ENCODE data around the gene S100A8. TPM values are rescaled to one million over a fixed set of nuclear protein-coding genes. Genes with fewer than 3 reads are reported as not detected.
A peak's percentile ranks its signal among the peaks of the same experiment; 100 is the strongest.

S100A8 gene
- total and polyA plus RNA-seq, 4 donors: 38.4 to 99.3 (median 41.9) TPM

DNA sequence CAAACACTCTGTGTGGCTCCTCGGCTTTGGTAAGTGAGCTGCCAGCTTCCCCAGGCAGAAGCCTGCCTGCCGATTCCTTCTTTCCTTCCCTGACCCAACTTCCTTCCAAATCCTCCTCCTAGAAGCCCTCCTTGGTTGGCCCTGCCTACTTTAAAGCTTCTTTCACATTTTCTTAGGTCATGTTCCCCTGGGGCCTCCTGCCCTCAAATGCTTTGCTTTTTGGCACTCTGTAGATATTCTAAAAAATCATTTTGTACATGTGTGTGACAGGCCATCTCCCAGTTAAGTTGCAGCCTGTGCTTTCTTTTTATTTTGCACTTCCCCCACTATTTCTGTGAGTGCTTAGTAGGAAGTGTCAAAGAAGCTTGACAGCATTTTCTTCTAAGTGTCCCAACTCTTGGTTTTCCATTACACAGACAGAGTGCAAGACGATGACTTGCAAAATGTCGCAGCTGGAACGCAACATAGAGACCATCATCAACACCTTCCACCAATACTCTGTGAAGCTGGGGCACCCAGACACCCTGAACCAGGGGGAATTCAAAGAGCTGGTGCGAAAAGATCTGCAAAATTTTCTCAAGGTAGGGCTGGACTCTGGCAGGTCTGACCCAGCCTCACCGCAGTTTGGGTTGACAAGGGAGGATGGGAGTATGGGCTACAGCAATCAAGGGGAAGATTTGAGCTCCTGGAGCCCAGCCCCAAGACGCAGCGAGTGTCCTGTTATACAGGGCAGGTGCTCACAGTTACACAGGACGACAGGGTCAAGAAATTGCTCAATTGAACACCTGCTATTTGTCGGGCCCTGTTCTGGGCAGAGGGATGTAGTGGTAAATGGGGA is 32.8 kb downstream of the S100A8 start, which contains the start of gene S100A9:
TSS of gene S100A9 (plus strand) at position 2 of the 838 bp plus-strand sequence. CDS start at position 432, 430 bp downstream.
- TF ChIP-seq RAD21 (IDR thresholded peaks at IDR 0.05) (no peak), REST (IDR thresholded peaks at IDR 0.05) (no peak), GABPA (IDR thresholded peaks at IDR 0.05 in 1 of 2, conservative IDR thresholded peaks at IDR 0.05 in 1 of 2) (no peak), FOXA1 (IDR thresholded peaks at IDR 0.05) (no peak), HNF4A (conservative IDR thresholded peaks at IDR 0.05) (no peak), YY1 (IDR thresholded peaks at IDR 0.05) (peak; percentile 7), EGR1 (IDR thresholded peaks at IDR 0.05; ENCODE audit: low read depth in 2 of 2) (no peak), TAF1 (conservative IDR thresholded peaks at IDR 0.05) (no peak), FOXA2 (IDR thresholded peaks at IDR 0.05) (no peak)
- TF ChIP-seq, protein P1, sequence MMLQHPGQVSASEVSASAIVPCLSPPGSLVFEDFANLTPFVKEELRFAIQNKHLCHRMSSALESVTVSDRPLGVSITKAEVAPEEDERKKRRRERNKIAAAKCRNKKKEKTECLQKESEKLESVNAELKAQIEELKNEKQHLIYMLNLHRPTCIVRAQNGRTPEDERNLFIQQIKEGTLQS (IDR thresholded peaks at IDR 0.05): peak; percentile 20
- TF ChIP-seq, protein P2, sequence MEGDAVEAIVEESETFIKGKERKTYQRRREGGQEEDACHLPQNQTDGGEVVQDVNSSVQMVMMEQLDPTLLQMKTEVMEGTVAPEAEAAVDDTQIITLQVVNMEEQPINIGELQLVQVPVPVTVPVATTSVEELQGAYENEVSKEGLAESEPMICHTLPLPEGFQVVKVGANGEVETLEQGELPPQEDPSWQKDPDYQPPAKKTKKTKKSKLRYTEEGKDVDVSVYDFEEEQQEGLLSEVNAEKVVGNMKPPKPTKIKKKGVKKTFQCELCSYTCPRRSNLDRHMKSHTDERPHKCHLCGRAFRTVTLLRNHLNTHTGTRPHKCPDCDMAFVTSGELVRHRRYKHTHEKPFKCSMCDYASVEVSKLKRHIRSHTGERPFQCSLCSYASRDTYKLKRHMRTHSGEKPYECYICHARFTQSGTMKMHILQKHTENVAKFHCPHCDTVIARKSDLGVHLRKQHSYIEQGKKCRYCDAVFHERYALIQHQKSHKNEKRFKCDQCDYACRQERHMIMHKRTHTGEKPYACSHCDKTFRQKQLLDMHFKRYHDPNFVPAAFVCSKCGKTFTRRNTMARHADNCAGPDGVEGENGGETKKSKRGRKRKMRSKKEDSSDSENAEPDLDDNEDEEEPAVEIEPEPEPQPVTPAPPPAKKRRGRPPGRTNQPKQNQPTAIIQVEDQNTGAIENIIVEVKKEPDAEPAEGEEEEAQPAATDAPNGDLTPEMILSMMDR (IDR thresholded peaks at IDR 0.05; ENCODE audit: low read depth, low read length, missing input control): no peak
- TF ChIP-seq, protein P3, sequence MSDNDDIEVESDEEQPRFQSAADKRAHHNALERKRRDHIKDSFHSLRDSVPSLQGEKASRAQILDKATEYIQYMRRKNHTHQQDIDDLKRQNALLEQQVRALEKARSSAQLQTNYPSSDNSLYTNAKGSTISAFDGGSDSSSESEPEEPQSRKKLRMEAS (IDR thresholded peaks at IDR 0.05): no peak
- peak; percentile 17 for DNase-seq (ENCODE audit: low spot score)
- Histone ChIP-seq H3K36me3 (ENCODE audit: control insufficient read depth in 4 of 4, insufficient read depth in 3 of 4, low read depth in 1 of 4, low read length in 3 of 4) (no peaks in the 10 kb centered on the region), H3K27me3 (ENCODE audit: control insufficient read depth in 4 of 4, insufficient read depth in 4 of 4, low read length in 3 of 4) (no peaks in the 10 kb centered on the region), H3K4me1 (ENCODE audit: control insufficient read depth in 4 of 4, insufficient read depth in 4 of 4, low read length in 3 of 4) (peaks cover 0 to 11% (median 5%) of the 10 kb centered on the region in 4 donors), H3K9me3 (ENCODE audit: control insufficient read depth in 4 of 4, low read length in 3 of 4) (no peaks in the 10 kb centered on the region), H3K27ac (ENCODE audit: low read depth in 1 of 2, low read length in 2 of 2) (peak within 1 kb of the TSS; percentile 31 to 73), H3K9ac (ENCODE audit: low read depth in 1 of 2, low read length in 2 of 2) (no peak within 1 kb of the TSS), H3K4me3 (ENCODE audit: low read depth in 1 of 3, low read length in 3 of 3) (no peak within 1 kb of the TSS)
- 77% methylated on average over 11 of the region's 11 CpGs for WGBS

- Histone ChIP-seq H3K27me3 (ENCODE audit: control insufficient read depth in 4 of 4, insufficient read depth in 4 of 4, low read length in 3 of 4) (no peaks in the 10 kb centered on the region), H3K9ac (ENCODE audit: low read depth in 1 of 2, low read length in 2 of 2) (no peak overlapping the region), H3K27ac (ENCODE audit: low read depth in 1 of 2, low read length in 2 of 2) (peak overlapping the region; percentile 31 to 73), H3K4me3 (ENCODE audit: low read depth in 1 of 3, low read length in 3 of 3) (no peak overlapping the region), H3K9me3 (ENCODE audit: control insufficient read depth in 4 of 4, low read length in 3 of 4) (no peaks in the 10 kb centered on the region), H3K4me1 (ENCODE audit: control insufficient read depth in 4 of 4, insufficient read depth in 4 of 4, low read length in 3 of 4) (peaks cover 0 to 11% (median 5%) of the 10 kb centered on the region in 4 donors), H3K36me3 (ENCODE audit: control insufficient read depth in 4 of 4, insufficient read depth in 3 of 4, low read depth in 1 of 4, low read length in 3 of 4) (no peaks in the 10 kb centered on the region)
- WGBS: 56% methylated on average over 10 of the region's 10 CpGs
- DNase-seq (ENCODE audit: low spot score): peak; percentile 34
- TF ChIP-seq YY1 (IDR thresholded peaks at IDR 0.05) (peak; percentile 72), SP1 (IDR thresholded peaks at IDR 0.05) (peak; percentile 47), JUND (IDR thresholded peaks at IDR 0.05) (peak in 1 of 2 donors; percentile 18), HNF4A (conservative IDR thresholded peaks at IDR 0.05) (peak; percentile 67 to 75), HNF4G (IDR thresholded peaks at IDR 0.05) (no peak), RAD21 (IDR thresholded peaks at IDR 0.05) (peak in 1 of 2 donors; percentile 44), RXRA (IDR thresholded peaks at IDR 0.05) (peak; percentile 31 to 56)
- TF ChIP-seq, protein P4, sequence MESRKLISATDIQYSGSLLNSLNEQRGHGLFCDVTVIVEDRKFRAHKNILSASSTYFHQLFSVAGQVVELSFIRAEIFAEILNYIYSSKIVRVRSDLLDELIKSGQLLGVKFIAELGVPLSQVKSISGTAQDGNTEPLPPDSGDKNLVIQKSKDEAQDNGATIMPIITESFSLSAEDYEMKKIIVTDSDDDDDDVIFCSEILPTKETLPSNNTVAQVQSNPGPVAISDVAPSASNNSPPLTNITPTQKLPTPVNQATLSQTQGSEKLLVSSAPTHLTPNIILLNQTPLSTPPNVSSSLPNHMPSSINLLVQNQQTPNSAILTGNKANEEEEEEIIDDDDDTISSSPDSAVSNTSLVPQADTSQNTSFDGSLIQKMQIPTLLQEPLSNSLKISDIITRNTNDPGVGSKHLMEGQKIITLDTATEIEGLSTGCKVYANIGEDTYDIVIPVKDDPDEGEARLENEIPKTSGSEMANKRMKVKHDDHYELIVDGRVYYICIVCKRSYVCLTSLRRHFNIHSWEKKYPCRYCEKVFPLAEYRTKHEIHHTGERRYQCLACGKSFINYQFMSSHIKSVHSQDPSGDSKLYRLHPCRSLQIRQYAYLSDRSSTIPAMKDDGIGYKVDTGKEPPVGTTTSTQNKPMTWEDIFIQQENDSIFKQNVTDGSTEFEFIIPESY (IDR thresholded peaks at IDR 0.05): no peak
- TF ChIP-seq, protein P1 (IDR thresholded peaks at IDR 0.05): no peak
- TF ChIP-seq, protein P3 (IDR thresholded peaks at IDR 0.05): peak; percentile 74
These were observed 33.6 kb downstream of the S100A8 start for GRCh38 chr1:153357076-153357852.

All from liver (tissue), 9 donors.